VCaP (cell line): Measurements from ENCODE around the gene AFAP1L1.
A peak's percentile ranks its signal among the peaks of the same experiment; 100 is the strongest.

Experiments used
- H3K27ac ChIP-seq: fragments of 450-650 bp; 2 replicates; pipeline ENCODE4 v1.5.1; 2017
- CTCF ChIP-seq: fragments of 450-650 bp; conservative IDR thresholded peaks from 2 replicates; pipeline ENCODE4 v1.5.1; 2017; ENCODE audit warnings: mild to moderate bottlenecking, moderate library complexity

AFAP1L1 gene

GRCh38 chr5:149271716-149272563, at the start of gene AFAP1L1:
AFAP1L1 (plus strand) TSS chr5:149271859; CDS start chr5:149271969, 110 bp downstream.
- TF ChIP-seq CTCF = no peak

GRCh38 chr5:149223081-149223848, 48.4 kb upstream of the AFAP1L1 start:
- TF ChIP-seq CTCF = no peak
- peak overlapping the region; percentile 94 for H3K27ac ChIP-seq

More at GRCh38 chr5:149271716-149272563, at the start of gene AFAP1L1:
- peak within 1 kb of the TSS; percentile 65 for H3K27ac ChIP-seq

GRCh38 chr5:149224282-149224681, 47.4 kb upstream of the AFAP1L1 start:
- no peak for TF ChIP-seq CTCF

GRCh38 chr5:149227168-149227826, 44.4 kb upstream of the AFAP1L1 start:
- no peak for TF ChIP-seq CTCF
- no peak overlapping the region for H3K27ac ChIP-seq

More at GRCh38 chr5:149224282-149224681, 47.4 kb upstream of the AFAP1L1 start:
- no peak overlapping the region for H3K27ac ChIP-seq

- TF ChIP-seq CTCF = peak; percentile 88
- H3K27ac ChIP-seq = peak overlapping the region; percentile 37
Observed at GRCh38 chr5:149228618-149229297, 42.9 kb upstream of the AFAP1L1 start.

GRCh38 chr5:149229298-149229937, 42.2 kb upstream of the AFAP1L1 start:
- peak overlapping the region; percentile 37; the same call in 1 of the 2 replicates for H3K27ac ChIP-seq
- peak; percentile 52 for TF ChIP-seq CTCF
